Hematopoietic multipotent progenitor cell (in vitro differentiated cells): ENCODE data around the gene TMC7. TPM values are rescaled to one million over a fixed set of nuclear protein-coding genes. Genes with fewer than 3 reads are reported as not detected.

Experiments used
- DNase-seq, 3 donors: peaks; one replicate each; pipeline ENCODE4 v3.0.0-alpha.2; 2011 to 2015; ENCODE audit warnings: low read depth in 2 of 3, low spot score in 2 of 3
- total RNA-seq: library from RNA; depleted of rRNA; stranded (reverse); fragments of >200 nt; gene quantifications from one replicate; pipeline ENCODE4 v1.2.3, GENCODE V29; 2012

The TMC7 gene
- total RNA-seq, 1 donor = under 0.01 TPM

GRCh38 chr16:19086322-19087199, 102.8 kb downstream of the TMC7 start:
- DNase-seq = peak; percentile 60 to 76 (median 76)

- no peak for DNase-seq
Observed at GRCh38 chr16:19088341-19088916, 104.7 kb downstream of the TMC7 start.

GRCh38 chr16:19089410-19089955, 105.7 kb downstream of the TMC7 start:
- DNase-seq = no peak

GRCh38 chr16:19090916-19091315, 107.2 kb downstream of the TMC7 start:
- DNase-seq = no peak

GRCh38 chr16:19092653-19093410, 109.1 kb downstream of the TMC7 start:
- DNase-seq = no peak

GRCh38 chr16:19093631-19094541, 110.2 kb downstream of the TMC7 start:
- DNase-seq = no peak

- peak in 1 of 3 donors; percentile 31 for DNase-seq
Observed at GRCh38 chr16:19094542-19095365, 111.0 kb downstream of the TMC7 start.

GRCh38 chr16:19095654-19096053, 111.9 kb downstream of the TMC7 start:
- no peak for DNase-seq

- no peak for DNase-seq
Observed at GRCh38 chr16:19098173-19098572, 114.4 kb downstream of the TMC7 start.

- DNase-seq = no peak
Observed at GRCh38 chr16:19102187-19102872, 118.6 kb downstream of the TMC7 start.

- DNase-seq = no peak
Observed at GRCh38 chr16:19104607-19105006, 120.9 kb downstream of the TMC7 start.

- DNase-seq = no peak
Observed at GRCh38 chr16:19105131-19105530, 121.4 kb downstream of the TMC7 start.

GRCh38 chr16:19105891-19106624, 122.3 kb downstream of the TMC7 start:
- DNase-seq = no peak

GRCh38 chr16:19106625-19107020, 122.9 kb downstream of the TMC7 start:
- DNase-seq = no peak

- DNase-seq = no peak
Observed at GRCh38 chr16:19108409-19109287, 124.9 kb downstream of the TMC7 start.

- no peak for DNase-seq
Observed at GRCh38 chr16:19109288-19109664, 125.5 kb downstream of the TMC7 start.
